Chondrocyte (in vitro differentiated cells): Measurements from ENCODE around the gene SSBP1. TPM values are rescaled to one million over a fixed set of nuclear protein-coding genes. Genes with fewer than 3 reads are reported as not detected.
"Not testable (repeated sequence)": the region's sequence is repeated elsewhere in the genome, so short reads cannot be mapped to it uniquely, and the experiment has no call there.

Experiments used
- DNase-seq: peaks from one replicate; pipeline ENCODE4 v3.0.0; 2021; ENCODE audit warnings: mixed read lengths, low spot score
- H3K27ac Mint-ChIP-seq: one replicate; pipeline ENCODE4 v1.8.0; 2021; ENCODE audit warnings: mild to moderate bottlenecking, moderate library complexity, mixed read lengths; ENCODE audit not compliant: unreplicated experiment
- H3K27me3 Mint-ChIP-seq: 2 replicates; pipeline ENCODE4 v1.8.0; 2021; ENCODE audit warnings: low read depth, mixed read lengths
- H3K36me3 Mint-ChIP-seq: 2 replicates; pipeline ENCODE4 v1.8.0; 2021; ENCODE audit warnings: low read depth, mixed read lengths
- H3K4me1 Mint-ChIP-seq: 2 replicates; pipeline ENCODE4 v1.8.0; 2021; ENCODE audit warnings: low read depth, mild to moderate bottlenecking, mixed read lengths
- H3K4me3 Mint-ChIP-seq: one replicate; pipeline ENCODE4 v1.8.0; 2021; ENCODE audit warnings: mild to moderate bottlenecking, moderate library complexity, mixed read lengths; ENCODE audit not compliant: unreplicated experiment
- H3K9me3 Mint-ChIP-seq: 2 replicates; pipeline ENCODE4 v1.8.0; 2021; ENCODE audit warnings: low read depth, mixed read lengths
- total RNA-seq: library from RNA; stranded (reverse); gene quantifications from 3 replicates; pipeline ENCODE4 v1.2.1, GENCODE V29; 2021
- TF ChIP-seq, protein P1 (sequence below): fragments of 200-600 bp; sonication (generic); IDR thresholded peaks from 2 replicates; pipeline ENCODE4 v1.5.0; 2021; ENCODE audit warnings: antibody characterized with exemption, mild to moderate bottlenecking, moderate library complexity

The SSBP1 gene
- total RNA-seq, 1 donor from 2014 or later = 102 TPM

DNA sequence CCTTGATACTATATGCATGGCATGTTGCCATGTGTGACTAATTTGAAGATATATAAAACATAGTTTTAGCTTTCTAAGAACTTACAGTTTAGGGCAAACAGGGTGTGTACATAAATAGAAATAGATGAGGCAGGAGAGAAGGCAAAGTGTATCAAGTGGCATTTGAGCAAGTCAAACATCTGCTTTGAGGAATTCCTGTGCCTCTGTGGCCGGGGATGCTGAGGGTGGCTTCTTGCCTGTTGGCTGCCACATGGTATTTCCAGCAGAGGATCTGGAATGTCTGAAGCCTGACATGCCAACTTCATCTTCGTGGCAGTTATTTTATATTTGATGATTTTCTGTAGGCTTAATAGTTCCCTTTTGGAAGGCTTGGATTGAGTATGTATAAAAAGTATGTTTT lies 6.0 kb downstream of the SSBP1 start:
- Mint-ChIP-seq H3K9me3 (no peaks in the 10 kb centered on the region), H3K4me1 (peaks cover 14% of the 10 kb centered on the region), H3K4me3 (no peak overlapping the region), H3K36me3 (peaks cover 36% of the 10 kb centered on the region), H3K27me3 (no peaks in the 10 kb centered on the region), H3K27ac (no peak overlapping the region)
- TF ChIP-seq, protein P1, sequence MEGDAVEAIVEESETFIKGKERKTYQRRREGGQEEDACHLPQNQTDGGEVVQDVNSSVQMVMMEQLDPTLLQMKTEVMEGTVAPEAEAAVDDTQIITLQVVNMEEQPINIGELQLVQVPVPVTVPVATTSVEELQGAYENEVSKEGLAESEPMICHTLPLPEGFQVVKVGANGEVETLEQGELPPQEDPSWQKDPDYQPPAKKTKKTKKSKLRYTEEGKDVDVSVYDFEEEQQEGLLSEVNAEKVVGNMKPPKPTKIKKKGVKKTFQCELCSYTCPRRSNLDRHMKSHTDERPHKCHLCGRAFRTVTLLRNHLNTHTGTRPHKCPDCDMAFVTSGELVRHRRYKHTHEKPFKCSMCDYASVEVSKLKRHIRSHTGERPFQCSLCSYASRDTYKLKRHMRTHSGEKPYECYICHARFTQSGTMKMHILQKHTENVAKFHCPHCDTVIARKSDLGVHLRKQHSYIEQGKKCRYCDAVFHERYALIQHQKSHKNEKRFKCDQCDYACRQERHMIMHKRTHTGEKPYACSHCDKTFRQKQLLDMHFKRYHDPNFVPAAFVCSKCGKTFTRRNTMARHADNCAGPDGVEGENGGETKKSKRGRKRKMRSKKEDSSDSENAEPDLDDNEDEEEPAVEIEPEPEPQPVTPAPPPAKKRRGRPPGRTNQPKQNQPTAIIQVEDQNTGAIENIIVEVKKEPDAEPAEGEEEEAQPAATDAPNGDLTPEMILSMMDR = no peak
- DNase-seq = no peak

DNA sequence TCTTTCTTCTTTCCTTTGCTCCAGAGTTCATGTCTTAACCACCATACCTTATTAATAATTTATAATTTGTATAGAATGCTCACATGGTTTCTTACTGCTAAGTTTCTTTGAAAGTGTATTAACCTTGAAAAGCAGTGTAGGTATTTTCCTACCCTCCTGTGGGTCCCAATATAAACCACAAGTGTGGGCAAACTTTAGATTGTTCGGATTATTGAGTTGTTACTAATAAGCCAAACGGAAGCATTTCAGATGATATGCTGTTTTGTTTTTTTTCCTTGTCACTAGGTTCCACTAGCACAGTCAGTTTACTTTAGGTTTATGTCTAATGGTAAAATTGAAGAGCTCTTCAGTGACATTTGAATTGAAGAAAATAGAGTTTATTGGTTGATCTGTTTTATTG lies 10.2 kb downstream of the SSBP1 start:
- no peaks in the 10 kb centered on the region for H3K27me3 Mint-ChIP-seq
- H3K36me3 Mint-ChIP-seq = peaks cover 56% of the 10 kb centered on the region
- H3K4me1 Mint-ChIP-seq = no peaks in the 10 kb centered on the region
- TF ChIP-seq, protein P1 = no peak
- no peak for DNase-seq
- no peak overlapping the region for H3K27ac Mint-ChIP-seq
- H3K4me3 Mint-ChIP-seq = no peak overlapping the region
- peaks cover 23% of the 10 kb centered on the region for H3K9me3 Mint-ChIP-seq

DNA sequence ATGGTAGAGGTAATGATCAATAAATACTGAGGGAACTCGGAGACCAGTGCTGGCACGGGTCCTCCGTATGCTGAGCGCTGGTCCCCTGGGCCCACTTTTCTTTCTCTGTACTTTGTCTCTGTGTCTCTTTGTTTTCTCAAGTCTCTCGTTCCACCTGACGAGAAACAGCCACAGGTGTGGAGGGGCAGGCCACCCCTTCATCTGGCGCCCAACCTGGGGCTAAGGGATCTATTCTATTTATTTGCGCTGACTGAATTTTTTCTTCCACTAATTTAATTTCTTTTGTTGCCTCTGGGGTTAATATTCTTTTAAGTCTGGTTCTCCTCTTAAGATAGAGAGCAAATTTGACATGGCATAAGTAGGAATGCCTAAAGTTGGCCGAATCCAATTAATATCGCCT lies 13.7 kb downstream of the SSBP1 start:
- Mint-ChIP-seq H3K9me3 (peaks cover 23% of the 10 kb centered on the region), H3K36me3 (peaks cover 53% of the 10 kb centered on the region)
- DNase-seq, H3K27ac Mint-ChIP-seq, H3K27me3 Mint-ChIP-seq, H3K4me3 Mint-ChIP-seq, H3K4me1 Mint-ChIP-seq: not testable (repeated sequence)

DNA sequence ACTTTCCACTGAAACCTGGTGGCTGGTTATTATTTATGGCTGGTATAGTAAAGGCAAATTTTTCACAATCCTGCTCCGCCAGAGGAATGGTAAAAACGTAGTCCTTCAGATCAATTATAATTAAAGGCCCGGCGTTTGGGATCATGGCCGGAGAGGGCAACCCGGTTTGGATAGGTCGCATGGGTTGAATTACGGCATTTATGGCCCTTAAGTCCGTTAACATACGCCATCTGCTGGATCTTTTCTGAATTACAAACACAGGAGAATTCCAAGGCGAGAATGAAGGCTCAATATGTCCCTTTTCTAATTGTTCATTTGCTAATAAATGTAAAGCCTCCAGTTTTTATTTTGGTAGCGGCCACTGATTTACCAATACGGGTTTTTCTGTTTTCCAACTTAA lies 14.5 kb downstream of the SSBP1 start:
- H3K4me1 Mint-ChIP-seq = no peaks in the 10 kb centered on the region
- no peak for DNase-seq
- H3K36me3 Mint-ChIP-seq = peaks cover 57% of the 10 kb centered on the region
- H3K27ac Mint-ChIP-seq = no peak overlapping the region
- TF ChIP-seq, protein P1 = peak; percentile 67
- no peak overlapping the region for H3K4me3 Mint-ChIP-seq
- no peaks in the 10 kb centered on the region for H3K27me3 Mint-ChIP-seq
- H3K9me3 Mint-ChIP-seq = peaks cover 23% of the 10 kb centered on the region

DNA sequence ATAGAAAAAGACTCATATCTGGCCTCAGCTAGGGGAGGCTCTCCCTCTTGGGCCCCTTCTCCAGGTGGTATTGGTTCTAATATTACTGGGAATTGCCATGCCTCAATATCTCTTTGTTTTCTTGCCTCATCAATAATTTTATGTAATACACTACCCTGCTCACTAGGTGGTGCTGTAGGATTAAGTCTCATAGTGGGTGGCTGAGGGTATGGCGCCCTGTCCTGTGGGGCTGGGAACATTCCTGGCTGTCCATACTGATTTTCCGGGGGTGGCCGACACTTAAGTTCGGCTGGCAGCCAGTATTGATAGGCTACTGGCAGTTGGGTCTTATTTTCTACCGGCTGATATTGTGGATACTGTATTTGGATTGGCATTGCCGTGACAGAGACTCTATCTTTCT lies 16.8 kb downstream of the SSBP1 start:
- no peaks in the 10 kb centered on the region for H3K4me1 Mint-ChIP-seq
- H3K27me3 Mint-ChIP-seq = no peaks in the 10 kb centered on the region
- H3K36me3 Mint-ChIP-seq = peaks cover 61% of the 10 kb centered on the region
- TF ChIP-seq, protein P1 = peak; percentile 72
- H3K4me3 Mint-ChIP-seq = no peak overlapping the region
- peaks cover 22% of the 10 kb centered on the region for H3K9me3 Mint-ChIP-seq
- H3K27ac Mint-ChIP-seq = no peak overlapping the region
- no peak for DNase-seq

DNA sequence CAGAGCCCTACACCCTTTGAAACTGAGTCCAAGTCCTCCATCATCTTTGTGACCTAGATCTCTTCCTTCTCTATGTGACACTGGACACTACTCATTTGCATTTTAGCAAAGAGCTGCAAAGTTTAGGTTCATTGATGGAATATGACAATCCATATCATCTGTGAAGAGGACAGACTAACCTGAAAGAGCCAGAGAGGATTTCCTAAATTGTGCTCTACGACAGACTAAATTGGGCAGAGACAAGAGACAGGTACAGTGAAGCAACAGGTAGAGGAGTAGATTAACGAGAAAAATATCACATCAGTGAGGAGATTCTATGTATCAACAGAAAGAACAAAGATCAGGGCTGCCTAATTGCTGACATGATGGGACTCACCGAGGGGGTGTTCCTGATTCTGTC lies 25.6 kb downstream of the SSBP1 start, which contains the start of gene TAS2R3:
TSS of gene TAS2R3 (plus strand) at position 301 of the 400 bp plus-strand sequence. CDS start at position 363, 62 bp downstream.
- peaks cover 28% of the 10 kb centered on the region for H3K36me3 Mint-ChIP-seq
- H3K27me3 Mint-ChIP-seq = no peaks in the 10 kb centered on the region
- no peak within 1 kb of the TSS for H3K27ac Mint-ChIP-seq

DNA sequence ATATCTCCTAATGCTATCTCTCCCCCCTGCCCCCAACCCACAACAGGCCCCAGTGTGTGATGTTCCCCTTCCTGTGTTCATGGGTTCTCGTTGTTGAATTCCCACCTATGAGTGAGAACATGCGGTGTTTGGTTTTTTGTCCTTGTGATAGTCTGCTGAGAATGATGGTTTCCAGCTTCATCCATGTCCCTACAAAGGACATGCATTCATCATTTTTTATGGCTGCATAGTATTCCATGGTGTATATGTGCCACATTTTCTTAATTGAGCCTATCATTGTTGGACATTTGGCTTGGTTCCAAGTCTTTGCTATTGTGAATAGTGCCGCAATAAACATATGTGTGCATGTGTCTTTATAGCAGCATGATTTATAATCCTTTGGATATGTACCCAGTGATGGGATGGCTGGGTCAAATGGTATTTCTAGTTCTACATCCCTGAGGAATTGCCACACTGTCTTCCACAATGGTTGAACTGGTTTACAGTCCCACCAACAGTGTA lies 32.0 kb downstream of the SSBP1 start:
- not testable (repeated sequence) for H3K4me3 Mint-ChIP-seq, H3K27me3 Mint-ChIP-seq, H3K9me3 Mint-ChIP-seq, DNase-seq, H3K27ac Mint-ChIP-seq, H3K4me1 Mint-ChIP-seq
- H3K36me3 Mint-ChIP-seq = peaks cover 17% of the 10 kb centered on the region

More for the DNA sequence above, 25.6 kb downstream of the SSBP1 start, which contains the start of gene TAS2R3:
- H3K4me3 Mint-ChIP-seq = no peak within 1 kb of the TSS
- H3K4me1 Mint-ChIP-seq = no peaks in the 10 kb centered on the region
- no peak for DNase-seq
- TF ChIP-seq, protein P1 = no peak
- H3K9me3 Mint-ChIP-seq = no peaks in the 10 kb centered on the region
